SU-DHL-6 (cell line): ENCODE measurements around the gene NAA40.
A peak's percentile ranks its signal among the peaks of the same experiment; 100 is the strongest.

Experiments
- H2AFZ ChIP-seq: fragments of 200-600 bp; sonication (generic); 2 replicates; pipeline ENCODE4 v1.6.1; 2014; ENCODE audit warnings: low read depth, mild to moderate bottlenecking, moderate library complexity, mixed read lengths, antibody characterized with exemption, low read length; ENCODE audit not compliant: severe bottlenecking
- H3F3A ChIP-seq: fragments of 200-600 bp; shearing (Covaris generic); 2 replicates; pipeline ENCODE4 v1.6.0; 2016; ENCODE audit warnings: antibody characterized with exemption, mild to moderate bottlenecking; ENCODE audit not compliant: insufficient read depth
- H3K27ac ChIP-seq: fragments of 200-600 bp; sonication (generic); 2 replicates; pipeline ENCODE4 v1.5.1; 2016; ENCODE audit warnings: low read depth, mild to moderate bottlenecking, low read length, moderate library complexity, mixed read lengths
- H3K27me3 ChIP-seq: fragments of 200-600 bp; sonication (generic), shearing (Covaris generic); 2 replicates; pipeline ENCODE4 v1.6.0; 2014; ENCODE audit warnings: mild to moderate bottlenecking, low read length
- H3K36me3 ChIP-seq: fragments of 200-600 bp; sonication (generic); 2 replicates; pipeline ENCODE4 v1.6.1; 2014; ENCODE audit warnings: mild to moderate bottlenecking, low read length, mixed read lengths
- H3K4me2 ChIP-seq: fragments of 300-600, 200-600 bp; shearing (Covaris generic), sonication (generic); 2 replicates; pipeline ENCODE4 v1.6.0; 2014; ENCODE audit warnings: low read length, low read depth, mild to moderate bottlenecking; ENCODE audit not compliant: poor library complexity, severe bottlenecking
- H3K4me3 ChIP-seq: fragments of 200-600 bp; sonication (generic); 2 replicates; pipeline ENCODE4 v1.5.1; 2014; ENCODE audit warnings: antibody characterized with exemption, low read length, mild to moderate bottlenecking, mixed read lengths; ENCODE audit not compliant: insufficient read depth, poor library complexity, severe bottlenecking
- H3K79me2 ChIP-seq: fragments of 200-600 bp; sonication (generic); 2 replicates; pipeline ENCODE4 v1.6.1; 2014; ENCODE audit warnings: mild to moderate bottlenecking, low read length, moderate library complexity; ENCODE audit not compliant: insufficient read depth
- H3K9ac ChIP-seq: fragments of 200-600 bp; sonication (generic); 2 replicates; pipeline ENCODE4 v1.7.0; 2014; ENCODE audit warnings: mild to moderate bottlenecking, low read length
- H3K9me2 ChIP-seq: fragments of 200-600 bp; sonication (generic); replicated peaks from 2 replicates; pipeline ENCODE4 v1.6.1; 2014; ENCODE audit warnings: low read length; ENCODE audit not compliant: insufficient read depth
- H3K9me3 ChIP-seq: fragments of 200-600 bp; sonication (generic); 2 replicates; pipeline ENCODE4 v1.6.1; 2014; ENCODE audit warnings: low read length, mixed read lengths; ENCODE audit not compliant: insufficient read depth
- H4K20me1 ChIP-seq: fragments of 200-600 bp; sonication (generic); 2 replicates; pipeline ENCODE4 v1.6.1; 2014; ENCODE audit warnings: low read depth, mild to moderate bottlenecking, antibody characterized with exemption, low read length, moderate library complexity, mixed read lengths
- CTCF ChIP-seq: fragments of 200-600 bp; sonication (generic); IDR thresholded peaks from one replicate; pipeline ENCODE4 v1.5.1; 2017; ENCODE audit warnings: antibody characterized with exemption, mild to moderate bottlenecking, low read length, moderate library complexity; ENCODE audit not compliant: insufficient read depth, poor library complexity, severe bottlenecking
- EZH2phosphoT487 ChIP-seq: fragments of 200-600 bp; sonication (generic), shearing (Covaris generic); conservative IDR thresholded peaks from 2 replicates; pipeline ENCODE4 v1.6.1; 2018; ENCODE audit warnings: mild to moderate bottlenecking, antibody characterized with exemption, low read length, moderate library complexity, mixed read lengths

NAA40 gene

GRCh38 chr11:63986932-63987513, 48.2 kb downstream of the NAA40 start:
- H2AFZ ChIP-seq, result no peak overlapping the region

GRCh38 chr11:63991558-63991957, 52.8 kb downstream of the NAA40 start:
- Histone ChIP-seq H3F3A (no peaks in the 10 kb centered on the region), H3K27me3 (no peaks in the 10 kb centered on the region), H4K20me1 (no peaks in the 10 kb centered on the region), H3K27ac (no peak overlapping the region), H3K9ac (no peak overlapping the region), H3K79me2 (peaks cover 20% of the 10 kb centered on the region), H3K4me2 (no peak overlapping the region), H3K36me3 (no peaks in the 10 kb centered on the region), H2AFZ (no peak overlapping the region), H3K9me3 (no peaks in the 10 kb centered on the region), H3K9me2 (no peaks in the 10 kb centered on the region), H3K4me3 (no peak overlapping the region)
- TF ChIP-seq EZH2phosphoT487 (no peak), CTCF (no peak)

More at GRCh38 chr11:63986932-63987513, 48.2 kb downstream of the NAA40 start:
- Histone ChIP-seq H3K27me3 (no peaks in the 10 kb centered on the region), H3K9ac (peak overlapping the region; percentile 95), H3K4me2 (peak overlapping the region; percentile 95), H3K9me2 (no peaks in the 10 kb centered on the region), H3K27ac (no peak overlapping the region), H3K9me3 (no peaks in the 10 kb centered on the region), H3K36me3 (no peaks in the 10 kb centered on the region), H3F3A (no peaks in the 10 kb centered on the region), H3K79me2 (peaks cover 22% of the 10 kb centered on the region), H3K4me3 (peak overlapping the region; percentile 91), H4K20me1 (no peaks in the 10 kb centered on the region)
- no peak for TF ChIP-seq EZH2phosphoT487
- TF ChIP-seq CTCF, result no peak

GRCh38 chr11:63993100-63993499, 54.3 kb downstream of the NAA40 start:
- H3K27ac ChIP-seq, result no peak overlapping the region
- no peaks in the 10 kb centered on the region for H3K36me3 ChIP-seq

More at GRCh38 chr11:63993100-63993499, 54.3 kb downstream of the NAA40 start:
- no peaks in the 10 kb centered on the region for H4K20me1 ChIP-seq
- no peak overlapping the region for H3K4me3 ChIP-seq
- H3K9me2 ChIP-seq, result no peaks in the 10 kb centered on the region
- H3K27me3 ChIP-seq, result no peaks in the 10 kb centered on the region
- TF ChIP-seq EZH2phosphoT487, result no peak
- TF ChIP-seq CTCF, result no peak
- no peaks in the 10 kb centered on the region for H3F3A ChIP-seq
- H2AFZ ChIP-seq, result no peak overlapping the region
- peaks cover 4% of the 10 kb centered on the region; the same call in 1 of the 2 replicates for H3K79me2 ChIP-seq
- H3K4me2 ChIP-seq, result no peak overlapping the region
- no peak overlapping the region for H3K9ac ChIP-seq
- H3K9me3 ChIP-seq, result no peaks in the 10 kb centered on the region
